HepG2 (cell line): ENCODE data around the gene MBNL3.

Source experiments
- CEBPG ChIP-seq: IDR thresholded peaks from 2 replicates; pipeline ENCODE4 v1.6.1; 2016
- EP300 ChIP-seq, 3 experiments: sonication (generic) in 1 of 3; formaldehyde crosslinking in 1 of 3; IDR thresholded peaks; 2 replicates each; pipeline versions ENCODE4 v1.5.1 to v1.6.1; 2011 to 2020; ENCODE audit warnings: low read depth in 2 of 3, low read length in 2 of 3, borderline replicate concordance in 1 of 3, improper control_type of control experiment in 1 of 3, mild to moderate bottlenecking in 1 of 3, missing genetic modification reagents in 1 of 3, moderate library complexity in 1 of 3
- KLF13 ChIP-seq: sonication (generic); formaldehyde crosslinking; IDR thresholded peaks from 2 replicates; pipeline ENCODE4 v1.4.0; 2020; ENCODE audit warnings: mild to moderate bottlenecking, missing genetic modification reagents
- NONO ChIP-seq, 2 experiments: fragments of 450-650 bp in 1 of 2; sonication (generic) in 1 of 2; formaldehyde crosslinking in 1 of 2; IDR thresholded peaks in 1 of 2; conservative IDR thresholded peaks in 1 of 2; 2 replicates each; pipeline versions ENCODE4 v1.6.1 to v1.8.0; 2017 to 2022; ENCODE audit warnings: mild to moderate bottlenecking in 1 of 2, missing genetic modification reagents in 1 of 2, moderate library complexity in 1 of 2
- POLR2AphosphoS2 ChIP-seq: IDR thresholded peaks from 2 replicates; pipeline ENCODE4 v1.6.1; 2011; ENCODE audit warnings: low read depth, low read length, improper control_type of control experiment
- SKIL ChIP-seq: sonication (generic); formaldehyde crosslinking; IDR thresholded peaks from 2 replicates; pipeline ENCODE4 v1.8.0; 2022; ENCODE audit warnings: missing genetic modification reagents, mild to moderate bottlenecking, moderate library complexity, borderline replicate concordance
- SNAPC4 ChIP-seq: sonication (generic); formaldehyde crosslinking; IDR thresholded peaks from 2 replicates; pipeline ENCODE4 v1.4.0; 2020; ENCODE audit warnings: mild to moderate bottlenecking, missing genetic modification reagents
- TEAD2 ChIP-seq: sonication (generic); formaldehyde crosslinking; IDR thresholded peaks from 2 replicates; pipeline ENCODE4 v1.9.0; 2021; ENCODE audit warnings: missing genetic modification reagents
- YY1 ChIP-seq: IDR thresholded peaks from 2 replicates; pipeline ENCODE4 v1.6.1; 2011; ENCODE audit warnings: low read length, low read depth, moderate library complexity, mild to moderate bottlenecking; ENCODE audit not compliant: insufficient read depth, insufficient replicate concordance
- ZNF644 ChIP-seq: IDR thresholded peaks from 2 replicates; pipeline ENCODE4 v1.6.1; 2016; ENCODE audit warnings: low read depth
- TF ChIP-seq, protein P1 (sequence below): sonication (generic); formaldehyde crosslinking; IDR thresholded peaks from 2 replicates; pipeline ENCODE4 v1.5.0; 2020; ENCODE audit warnings: missing genetic modification reagents
- TF ChIP-seq, protein P2 (sequence below): sonication (generic); formaldehyde crosslinking; IDR thresholded peaks from 2 replicates; pipeline ENCODE4 v1.5.0; 2020; ENCODE audit warnings: mild to moderate bottlenecking, missing genetic modification reagents, moderate library complexity
- TF ChIP-seq, protein P3 (sequence below): sonication (generic); formaldehyde crosslinking; IDR thresholded peaks from 2 replicates; pipeline ENCODE4 v1.4.0; 2020; ENCODE audit warnings: missing genetic modification reagents, mild to moderate bottlenecking, borderline replicate concordance
- TF ChIP-seq, protein P4 (sequence below): IDR thresholded peaks from 2 replicates; pipeline ENCODE4 v1.6.1; 2016

GRCh38 chrX:132486599-132487178 is 2.1 kb downstream of the MBNL3 start:
- no peak for TF ChIP-seq ZNF644
- no peak for TF ChIP-seq KLF13 (CRISPR knock-in tag)
- no peak for TF ChIP-seq POLR2AphosphoS2
- no peak for TF ChIP-seq SKIL
- no peak for TF ChIP-seq YY1
- TF ChIP-seq, protein P1, sequence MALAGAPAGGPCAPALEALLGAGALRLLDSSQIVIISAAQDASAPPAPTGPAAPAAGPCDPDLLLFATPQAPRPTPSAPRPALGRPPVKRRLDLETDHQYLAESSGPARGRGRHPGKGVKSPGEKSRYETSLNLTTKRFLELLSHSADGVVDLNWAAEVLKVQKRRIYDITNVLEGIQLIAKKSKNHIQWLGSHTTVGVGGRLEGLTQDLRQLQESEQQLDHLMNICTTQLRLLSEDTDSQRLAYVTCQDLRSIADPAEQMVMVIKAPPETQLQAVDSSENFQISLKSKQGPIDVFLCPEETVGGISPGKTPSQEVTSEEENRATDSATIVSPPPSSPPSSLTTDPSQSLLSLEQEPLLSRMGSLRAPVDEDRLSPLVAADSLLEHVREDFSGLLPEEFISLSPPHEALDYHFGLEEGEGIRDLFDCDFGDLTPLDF (CRISPR knock-in tag): no peak
- no peak for TF ChIP-seq SNAPC4 (CRISPR knock-in tag)
- TF ChIP-seq, protein P2, sequence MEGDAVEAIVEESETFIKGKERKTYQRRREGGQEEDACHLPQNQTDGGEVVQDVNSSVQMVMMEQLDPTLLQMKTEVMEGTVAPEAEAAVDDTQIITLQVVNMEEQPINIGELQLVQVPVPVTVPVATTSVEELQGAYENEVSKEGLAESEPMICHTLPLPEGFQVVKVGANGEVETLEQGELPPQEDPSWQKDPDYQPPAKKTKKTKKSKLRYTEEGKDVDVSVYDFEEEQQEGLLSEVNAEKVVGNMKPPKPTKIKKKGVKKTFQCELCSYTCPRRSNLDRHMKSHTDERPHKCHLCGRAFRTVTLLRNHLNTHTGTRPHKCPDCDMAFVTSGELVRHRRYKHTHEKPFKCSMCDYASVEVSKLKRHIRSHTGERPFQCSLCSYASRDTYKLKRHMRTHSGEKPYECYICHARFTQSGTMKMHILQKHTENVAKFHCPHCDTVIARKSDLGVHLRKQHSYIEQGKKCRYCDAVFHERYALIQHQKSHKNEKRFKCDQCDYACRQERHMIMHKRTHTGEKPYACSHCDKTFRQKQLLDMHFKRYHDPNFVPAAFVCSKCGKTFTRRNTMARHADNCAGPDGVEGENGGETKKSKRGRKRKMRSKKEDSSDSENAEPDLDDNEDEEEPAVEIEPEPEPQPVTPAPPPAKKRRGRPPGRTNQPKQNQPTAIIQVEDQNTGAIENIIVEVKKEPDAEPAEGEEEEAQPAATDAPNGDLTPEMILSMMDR: no peak
- TF ChIP-seq NONO (IDR thresholded peaks at IDR 0.05): no peak
- no peak for TF ChIP-seq NONO (CRISPR knock-in tag; conservative IDR thresholded peaks at IDR 0.05)
- TF ChIP-seq, protein P3, sequence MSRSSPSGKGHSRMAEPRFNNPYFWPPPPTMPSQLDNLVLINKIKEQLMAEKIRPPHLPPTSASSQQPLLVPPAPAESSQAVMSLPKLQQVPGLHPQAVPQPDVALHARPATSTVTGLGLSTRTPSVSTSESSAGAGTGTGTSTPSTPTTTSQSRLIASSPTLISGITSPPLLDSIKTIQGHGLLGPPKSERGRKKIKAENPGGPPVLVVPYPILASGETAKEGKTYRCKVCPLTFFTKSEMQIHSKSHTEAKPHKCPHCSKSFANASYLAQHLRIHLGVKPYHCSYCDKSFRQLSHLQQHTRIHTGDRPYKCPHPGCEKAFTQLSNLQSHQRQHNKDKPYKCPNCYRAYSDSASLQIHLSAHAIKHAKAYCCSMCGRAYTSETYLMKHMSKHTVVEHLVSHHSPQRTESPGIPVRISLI (CRISPR knock-in tag): no peak
- no peak for TF ChIP-seq TEAD2 (CRISPR knock-in tag)
- no peak for TF ChIP-seq CEBPG (CRISPR knock-in tag)
- TF ChIP-seq, protein P4, sequence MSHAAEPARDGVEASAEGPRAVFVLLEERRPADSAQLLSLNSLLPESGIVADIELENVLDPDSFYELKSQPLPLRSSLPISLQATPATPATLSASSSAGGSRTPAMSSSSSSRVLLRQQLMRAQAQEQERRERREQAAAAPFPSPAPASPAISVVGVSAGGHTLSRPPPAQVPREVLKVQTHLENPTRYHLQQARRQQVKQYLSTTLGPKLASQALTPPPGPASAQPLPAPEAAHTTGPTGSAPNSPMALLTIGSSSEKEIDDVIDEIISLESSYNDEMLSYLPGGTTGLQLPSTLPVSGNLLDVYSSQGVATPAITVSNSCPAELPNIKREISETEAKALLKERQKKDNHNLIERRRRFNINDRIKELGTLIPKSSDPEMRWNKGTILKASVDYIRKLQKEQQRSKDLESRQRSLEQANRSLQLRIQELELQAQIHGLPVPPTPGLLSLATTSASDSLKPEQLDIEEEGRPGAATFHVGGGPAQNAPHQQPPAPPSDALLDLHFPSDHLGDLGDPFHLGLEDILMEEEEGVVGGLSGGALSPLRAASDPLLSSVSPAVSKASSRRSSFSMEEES: no peak
- no peak for TF ChIP-seq EP300 (IDR thresholded peaks at IDR 0.05; ENCODE audit: low read depth in 2 of 2, low read length in 2 of 2)
- no peak for TF ChIP-seq EP300 (CRISPR knock-in tag; IDR thresholded peaks at IDR 0.05; ENCODE audit: borderline replicate concordance)
